Effector CD4-positive, alpha-beta T cell (primary cell): ENCODE data around the gene INTS6.

Experiments used
- DNase-seq: peaks from one replicate; pipeline ENCODE4 v3.0.0-alpha.2; 2020

Gene INTS6

GRCh38 chr13:51397262-51397941 lies 55.4 kb downstream of the INTS6 start:
- DNase-seq, result no peak

- DNase-seq, result no peak
Observed at GRCh38 chr13:51396352-51396751, 56.5 kb downstream of the INTS6 start.

GRCh38 chr13:51394724-51395123 lies 58.1 kb downstream of the INTS6 start:
- no peak for DNase-seq

GRCh38 chr13:51385114-51385513 lies 67.7 kb downstream of the INTS6 start:
- no peak for DNase-seq

- no peak for DNase-seq
Observed at GRCh38 chr13:51380269-51380668, 72.6 kb downstream of the INTS6 start.

- no peak for DNase-seq
Observed at GRCh38 chr13:51373451-51373850, 79.4 kb downstream of the INTS6 start.

- no peak for DNase-seq
Observed at GRCh38 chr13:51371768-51372399, 81.0 kb downstream of the INTS6 start.

- no peak for DNase-seq
Observed at GRCh38 chr13:51370811-51371210, 82.0 kb downstream of the INTS6 start.

- DNase-seq, result no peak
Observed at GRCh38 chr13:51370116-51370515, 82.7 kb downstream of the INTS6 start.

- no peak for DNase-seq
Observed at GRCh38 chr13:51364404-51365008, 88.3 kb downstream of the INTS6 start.

- DNase-seq, result no peak
Observed at GRCh38 chr13:51363625-51364024, 89.2 kb downstream of the INTS6 start.

- no peak for DNase-seq
Observed at GRCh38 chr13:51361106-51361505, 91.7 kb downstream of the INTS6 start.

- no peak for DNase-seq
Observed at GRCh38 chr13:51360489-51360888, 92.3 kb downstream of the INTS6 start.

GRCh38 chr13:51359352-51359751 lies 93.5 kb downstream of the INTS6 start:
- DNase-seq, result no peak

GRCh38 chr13:51357928-51358595 lies 94.8 kb downstream of the INTS6 start:
- DNase-seq, result no peak

- DNase-seq, result no peak
Observed at GRCh38 chr13:51355217-51355616, 97.6 kb downstream of the INTS6 start.

GRCh38 chr13:51349016-51349415 lies 103.8 kb downstream of the INTS6 start:
- DNase-seq, result no peak

GRCh38 chr13:51348069-51348967 lies 104.5 kb downstream of the INTS6 start:
- no peak for DNase-seq

- DNase-seq, result no peak
Observed at GRCh38 chr13:51347099-51347498, 105.7 kb downstream of the INTS6 start.

- no peak for DNase-seq
Observed at GRCh38 chr13:51346397-51346796, 106.4 kb downstream of the INTS6 start.

- no peak for DNase-seq
Observed at GRCh38 chr13:51343475-51343874, 109.4 kb downstream of the INTS6 start.

GRCh38 chr13:51342706-51343105 lies 110.1 kb downstream of the INTS6 start:
- DNase-seq, result no peak

- DNase-seq, result no peak
Observed at GRCh38 chr13:51341791-51342190, 111.0 kb downstream of the INTS6 start.
